GM12874 (cell line): Measurements from ENCODE around the gene GMDS.

Experiments used
- TF ChIP-seq, protein P1 (sequence below): IDR thresholded peaks from 2 replicates; pipeline ENCODE4 v1.5.1; 2011; ENCODE audit warnings: low read depth, mild to moderate bottlenecking, control low read depth, low read length, moderate library complexity; ENCODE audit not compliant: insufficient read depth

The GMDS gene

DNA sequence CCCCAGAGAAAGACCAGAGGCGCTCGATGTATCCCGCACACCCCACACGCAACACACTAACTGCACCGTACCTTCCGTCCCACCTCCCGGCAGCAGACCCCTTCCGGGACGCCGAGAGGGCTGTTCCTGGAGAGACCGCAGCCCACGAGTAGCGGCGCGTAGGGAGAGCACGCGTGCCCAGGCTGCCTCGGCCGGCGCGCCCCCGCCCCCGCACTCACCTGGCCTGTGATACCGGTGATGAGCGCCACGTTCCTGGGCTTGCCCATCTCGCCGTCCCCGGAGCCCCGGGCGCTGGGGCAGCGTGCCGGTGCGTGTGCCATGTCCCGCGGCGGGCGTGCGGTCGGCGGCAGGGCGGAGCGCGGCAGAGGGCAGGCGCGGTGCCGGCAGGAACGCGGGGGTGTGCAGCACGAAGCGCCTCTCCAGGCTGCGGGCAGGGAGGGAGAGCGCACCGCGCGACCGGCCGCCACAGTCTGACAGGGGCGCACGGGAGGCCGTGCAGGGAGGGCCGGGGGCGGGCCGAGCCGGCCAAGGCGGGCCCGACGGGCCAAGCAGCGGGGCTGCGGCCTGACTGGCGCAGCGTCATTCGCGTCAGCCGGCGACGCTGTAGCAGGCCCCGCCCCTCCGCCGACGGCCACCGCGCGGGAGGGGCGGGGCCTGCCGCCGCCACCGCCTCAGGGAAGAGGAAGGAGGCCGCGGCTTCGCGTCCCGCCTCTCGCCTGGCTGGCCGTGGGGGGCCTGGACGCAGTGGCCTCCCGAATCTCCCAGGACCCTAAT is at the start of gene GMDS:
TSS of gene GMDS (minus strand) at position 503 of the 774 bp plus-strand sequence.
- TF ChIP-seq, protein P1, sequence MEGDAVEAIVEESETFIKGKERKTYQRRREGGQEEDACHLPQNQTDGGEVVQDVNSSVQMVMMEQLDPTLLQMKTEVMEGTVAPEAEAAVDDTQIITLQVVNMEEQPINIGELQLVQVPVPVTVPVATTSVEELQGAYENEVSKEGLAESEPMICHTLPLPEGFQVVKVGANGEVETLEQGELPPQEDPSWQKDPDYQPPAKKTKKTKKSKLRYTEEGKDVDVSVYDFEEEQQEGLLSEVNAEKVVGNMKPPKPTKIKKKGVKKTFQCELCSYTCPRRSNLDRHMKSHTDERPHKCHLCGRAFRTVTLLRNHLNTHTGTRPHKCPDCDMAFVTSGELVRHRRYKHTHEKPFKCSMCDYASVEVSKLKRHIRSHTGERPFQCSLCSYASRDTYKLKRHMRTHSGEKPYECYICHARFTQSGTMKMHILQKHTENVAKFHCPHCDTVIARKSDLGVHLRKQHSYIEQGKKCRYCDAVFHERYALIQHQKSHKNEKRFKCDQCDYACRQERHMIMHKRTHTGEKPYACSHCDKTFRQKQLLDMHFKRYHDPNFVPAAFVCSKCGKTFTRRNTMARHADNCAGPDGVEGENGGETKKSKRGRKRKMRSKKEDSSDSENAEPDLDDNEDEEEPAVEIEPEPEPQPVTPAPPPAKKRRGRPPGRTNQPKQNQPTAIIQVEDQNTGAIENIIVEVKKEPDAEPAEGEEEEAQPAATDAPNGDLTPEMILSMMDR, result no peak

DNA sequence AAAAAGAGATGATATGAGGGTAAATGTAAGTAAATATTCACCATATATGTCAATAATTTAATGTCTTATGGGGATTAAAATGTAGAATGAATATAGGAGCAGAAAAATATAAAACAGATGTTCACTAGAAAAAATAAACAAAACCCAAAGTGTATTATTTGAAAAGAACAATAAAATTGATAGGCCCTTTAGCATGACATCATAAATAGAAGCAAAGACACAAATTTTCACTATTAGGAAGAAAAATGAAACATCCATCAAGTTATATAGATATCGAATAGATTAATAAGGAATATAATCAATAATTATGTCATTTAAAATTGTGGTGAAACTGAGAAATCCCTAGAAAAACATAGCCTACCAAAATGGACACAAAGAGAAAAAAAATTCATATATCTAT is 40.1 kb upstream of the GMDS start:
- TF ChIP-seq, protein P1, result no peak

GRCh38 chr6:2275892-2276242 is 30.5 kb upstream of the GMDS start:
- TF ChIP-seq, protein P1, result no peak

- TF ChIP-seq, protein P1, result no peak
Observed at GRCh38 chr6:2274981-2275891, 29.8 kb upstream of the GMDS start.

- TF ChIP-seq, protein P1, result no peak
Observed at GRCh38 chr6:2272696-2273095, 27.3 kb upstream of the GMDS start.

- TF ChIP-seq, protein P1, result no peak
Observed at GRCh38 chr6:2270054-2270453, 24.6 kb upstream of the GMDS start.

- TF ChIP-seq, protein P1, result no peak
Observed at GRCh38 chr6:2266841-2267240, 21.4 kb upstream of the GMDS start.
